Measurements from ENCODE around the gene DHH. TPM values are rescaled to one million over a fixed set of nuclear protein-coding genes. Genes with fewer than 3 reads are reported as not detected.

Gene DHH
- total and polyA plus RNA-seq, 10 of the 15 experiments (the other 5 are each of a cell fraction or from before 2014, with no cell fraction given), result 0.01 TPM; not detected in 9

DNA sequence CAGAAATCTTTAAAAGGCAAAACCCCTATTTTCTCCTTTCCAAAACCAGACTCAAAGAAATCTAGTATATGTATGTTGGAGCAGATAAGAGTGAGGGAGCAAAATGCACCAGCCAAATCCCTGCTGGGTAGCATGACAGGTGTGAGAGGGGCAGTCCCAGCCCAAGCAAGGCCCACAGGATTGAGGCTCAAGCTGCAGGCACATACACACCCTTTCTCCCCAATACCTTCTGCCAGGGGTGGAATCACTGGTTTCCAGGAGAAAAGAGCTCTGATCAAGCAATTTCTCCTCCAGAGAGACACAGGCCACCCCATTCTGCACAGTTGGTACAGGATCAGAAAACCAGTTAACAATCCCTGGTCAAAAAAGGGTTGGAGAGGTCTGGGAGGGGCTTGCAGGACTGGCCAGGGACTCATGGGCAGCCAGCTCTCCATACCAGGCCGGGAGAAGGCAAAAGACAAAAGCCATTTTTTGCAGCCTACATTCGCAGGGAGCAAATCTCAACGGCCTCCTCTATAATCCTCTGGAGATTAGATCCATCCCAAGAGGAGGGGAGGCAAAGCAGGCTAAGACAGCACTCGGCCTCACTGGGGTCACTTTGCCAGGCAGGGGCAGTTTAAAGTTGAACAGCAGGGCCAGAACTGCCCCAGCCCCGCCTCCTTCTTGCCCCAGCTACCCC, 36.1 kb downstream of the DHH start (continued):
- TF ChIP-seq, protein P1, sequence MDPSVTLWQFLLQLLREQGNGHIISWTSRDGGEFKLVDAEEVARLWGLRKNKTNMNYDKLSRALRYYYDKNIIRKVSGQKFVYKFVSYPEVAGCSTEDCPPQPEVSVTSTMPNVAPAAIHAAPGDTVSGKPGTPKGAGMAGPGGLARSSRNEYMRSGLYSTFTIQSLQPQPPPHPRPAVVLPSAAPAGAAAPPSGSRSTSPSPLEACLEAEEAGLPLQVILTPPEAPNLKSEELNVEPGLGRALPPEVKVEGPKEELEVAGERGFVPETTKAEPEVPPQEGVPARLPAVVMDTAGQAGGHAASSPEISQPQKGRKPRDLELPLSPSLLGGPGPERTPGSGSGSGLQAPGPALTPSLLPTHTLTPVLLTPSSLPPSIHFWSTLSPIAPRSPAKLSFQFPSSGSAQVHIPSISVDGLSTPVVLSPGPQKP (IDR thresholded peaks at IDR 0.05; ENCODE audit: low read depth, low read length), result no peak
- no peak for TF ChIP-seq ETV6 (conservative IDR thresholded peaks at IDR 0.05 in 1 of 2, IDR thresholded peaks at IDR 0.05 in 1 of 2; ENCODE audit: borderline replicate concordance in 1 of 2, low read depth in 1 of 2)

DNA sequence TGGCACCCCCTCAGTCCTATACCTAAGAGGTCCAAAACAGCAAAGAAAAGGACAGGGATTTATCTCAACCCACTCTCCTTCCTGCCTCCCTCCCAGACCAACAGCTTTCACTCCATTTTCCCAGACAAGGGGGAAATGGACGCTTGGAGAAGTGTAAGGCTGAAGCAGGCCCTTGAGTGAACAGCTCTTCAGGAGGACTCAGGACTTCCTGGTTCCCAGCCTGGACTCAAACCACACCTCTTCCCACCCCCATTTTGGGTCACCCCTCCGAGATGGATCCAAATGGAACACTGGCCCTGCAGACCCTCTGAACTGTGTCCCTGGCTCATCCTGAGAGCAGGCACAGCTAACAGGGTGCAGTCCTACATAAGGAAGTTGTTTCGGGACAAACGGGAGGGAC, 36.7 kb downstream of the DHH start:
- Histone ChIP-seq H2AFZ (ENCODE audit: control insufficient read depth, low read depth, low read length) (no peak overlapping the region), H3K36me3 (ENCODE audit: control insufficient read depth in 2 of 2, insufficient read depth in 2 of 2, low read length in 1 of 2) (peaks cover 15 to 19% of the 10 kb centered on the region in 2 experiments), H3K4me3 (peak overlapping the region; percentile 99), H3K4me2 (ENCODE audit: control insufficient read depth, insufficient read depth) (peak overlapping the region; percentile 88), H3K79me2 (ENCODE audit: control insufficient read depth, insufficient read depth, low read length) (peaks cover 73% of the 10 kb centered on the region), H3K4me1 (ENCODE audit: control insufficient read depth, insufficient read depth, low read length) (peaks cover 6% of the 10 kb centered on the region), H3K27ac (ENCODE audit: control insufficient read depth, insufficient read depth) (peak overlapping the region; percentile 32), H3K9me3 (replicated peaks; ENCODE audit: control insufficient read depth, insufficient read depth, low read length) (no peaks in the 10 kb centered on the region), H3K9ac (ENCODE audit: control insufficient read depth, insufficient read depth, low read length) (peak overlapping the region; percentile 98), H3K27me3 (replicated peaks in 1 of 2; ENCODE audit: control insufficient read depth in 2 of 2, insufficient read depth in 2 of 2, low read length in 1 of 2) (no peaks in the 10 kb centered on the region), H4K20me1 (ENCODE audit: control insufficient read depth, insufficient read depth) (peaks cover 27% of the 10 kb centered on the region)
- no TSS peak for BruUV-seq (replicated peaks)
- WGBS (ENCODE audit: insufficient coverage, insufficient replicate concordance, low lambda C conversion rate, missing lambda C conversion rate), result 0% methylated on average over 4 of the region's 4 CpGs
- ATAC-seq (no peak), DNase-seq (ENCODE audit: low read depth, low spot score) (no peak), FAIRE-seq (no peak)
- no peak for TF ChIP-seq HCFC1 (IDR thresholded peaks at IDR 0.05; ENCODE audit: low read length)
- 0 out of 2 replicates have a peak, but pooled peaks have one; percentile 40 for TF ChIP-seq EED (IDR thresholded peaks at IDR 0.05; ENCODE audit: low read depth)
- peak; percentile 40; the same call in 1 of the 2 replicates for TF ChIP-seq YY1 (IDR thresholded peaks at IDR 0.05; ENCODE audit: low read depth, low read length)
- TF ChIP-seq IKZF1 (conservative IDR thresholded peaks at IDR 0.05), result peak; percentile 39
- CTCF ChIA-PET, result interaction anchor here (0.6 to 5.0 kb wide), 13 partner anchors 11 to 208 kb away, joined by 3 to 26 read pairs (median 3); partner anchors contain the start of gene LMBR1L
- intact Hi-C loops (cut with micrococcal nuclease; ENCODE audit: unreplicated experiment) (loop anchor here (1.0 kb wide), 1 partner anchor 72 kb away; no protein-coding TSS in a partner anchor), in situ Hi-C loops (cut with MboI) (no loop called here)
- RAD21 ChIA-PET (ENCODE audit: unreplicated experiment), result interaction anchor here (0.7 to 1.5 kb wide), 6 partner anchors 10 to 615 kb away, joined by 3 to 5 read pairs (median 4); partner anchors contain the start of gene RHEBL1
- SMC1A ChIA-PET (ENCODE audit: uncharacterized antibody, unreplicated experiment), result interaction anchor here (0.6 to 1.5 kb wide), 8 partner anchors 9 to 953 kb away, joined by 3 to 7 read pairs (median 3); partner anchors contain the start of genes DDX23, DHH and RHEBL1
- POLR2A ChIA-PET, result interaction anchor here (0.6 to 5.4 kb wide), 7 partner anchors 9 to 77 kb away, joined by 3 to 32 read pairs (median 5); partner anchors contain the start of genes RHEBL1 and TUBA1B
